ENCODE data around the gene TMEM42. TPM values are rescaled to one million over a fixed set of nuclear protein-coding genes. Genes with fewer than 3 reads are reported as not detected.

TMEM42 gene
- total RNA-seq, 1 experiment from 2014 or later: 11.8 TPM

GRCh38 chr3:44832032-44832431 lies 29.7 kb upstream of the TMEM42 start:
- no peaks in the 10 kb centered on the region for H3K4me1 ChIP-seq (ENCODE audit: insufficient read depth, low read length)
- TF ChIP-seq, protein P1, sequence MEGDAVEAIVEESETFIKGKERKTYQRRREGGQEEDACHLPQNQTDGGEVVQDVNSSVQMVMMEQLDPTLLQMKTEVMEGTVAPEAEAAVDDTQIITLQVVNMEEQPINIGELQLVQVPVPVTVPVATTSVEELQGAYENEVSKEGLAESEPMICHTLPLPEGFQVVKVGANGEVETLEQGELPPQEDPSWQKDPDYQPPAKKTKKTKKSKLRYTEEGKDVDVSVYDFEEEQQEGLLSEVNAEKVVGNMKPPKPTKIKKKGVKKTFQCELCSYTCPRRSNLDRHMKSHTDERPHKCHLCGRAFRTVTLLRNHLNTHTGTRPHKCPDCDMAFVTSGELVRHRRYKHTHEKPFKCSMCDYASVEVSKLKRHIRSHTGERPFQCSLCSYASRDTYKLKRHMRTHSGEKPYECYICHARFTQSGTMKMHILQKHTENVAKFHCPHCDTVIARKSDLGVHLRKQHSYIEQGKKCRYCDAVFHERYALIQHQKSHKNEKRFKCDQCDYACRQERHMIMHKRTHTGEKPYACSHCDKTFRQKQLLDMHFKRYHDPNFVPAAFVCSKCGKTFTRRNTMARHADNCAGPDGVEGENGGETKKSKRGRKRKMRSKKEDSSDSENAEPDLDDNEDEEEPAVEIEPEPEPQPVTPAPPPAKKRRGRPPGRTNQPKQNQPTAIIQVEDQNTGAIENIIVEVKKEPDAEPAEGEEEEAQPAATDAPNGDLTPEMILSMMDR (conservative IDR thresholded peaks at IDR 0.05): no peak
- no peak overlapping the region for H2AFZ ChIP-seq (ENCODE audit: low read length)
- no peak overlapping the region for H3K23ac ChIP-seq (ENCODE audit: insufficient read length, low read depth, low read length)
- no peak for DNase-seq
- Mint-ChIP-seq H3K4me1 (no peaks in the 10 kb centered on the region), H3K9me3 (peaks cover 0 to 12% of the 10 kb centered on the region in 2 experiments; a peak in 3 of 5 replicates), H3K36me3 (ENCODE audit: insufficient read depth in 1 of 3, low read depth in 3 of 3) (peaks cover 42 to 73% (median 61%) of the 10 kb centered on the region in 3 experiments), H3K27ac (no peak overlapping the region), H3K27me3 (ENCODE audit: low read depth) (no peaks in the 10 kb centered on the region), H3K4me3 (no peak overlapping the region)
- no peak overlapping the region for H3K4me2 ChIP-seq (ENCODE audit: insufficient read depth, insufficient read length, low read length)
- H3K14ac ChIP-seq (ENCODE audit: insufficient read depth, low read length): no peak overlapping the region
- no peak overlapping the region for H3K56ac ChIP-seq (ENCODE audit: insufficient read length, low read depth, low read length)
- no peak overlapping the region for H2BK12ac ChIP-seq (ENCODE audit: insufficient read length, low read depth, low read length)
- H3K27me3 ChIP-seq (ENCODE audit: insufficient read depth, low read length): no peaks in the 10 kb centered on the region
- H4K20me1 ChIP-seq (ENCODE audit: control insufficient read depth, insufficient read depth, insufficient read length): no peaks in the 10 kb centered on the region
- H3K9ac ChIP-seq (ENCODE audit: extremely low read depth, insufficient read length, low read length): no peak overlapping the region
- H4K5ac ChIP-seq (ENCODE audit: insufficient read length, low read depth, low read length): no peak overlapping the region
- H4K8ac ChIP-seq (replicated peaks; ENCODE audit: insufficient read length, low read depth, low read length): no peak overlapping the region
- H3K18ac ChIP-seq (ENCODE audit: insufficient read length, low read depth, low read length): no peak overlapping the region
- H3T11ph ChIP-seq (ENCODE audit: low read length): no peak overlapping the region
- H3K23me2 ChIP-seq (ENCODE audit: insufficient read length, low read depth, low read length, poor library complexity, severe bottlenecking): no peaks in the 10 kb centered on the region
- no peak overlapping the region for H3K4ac ChIP-seq (ENCODE audit: low read depth, low read length)
- peaks cover 7% of the 10 kb centered on the region for H3K9me3 ChIP-seq (ENCODE audit: control insufficient read depth, low read depth, low read length)
- no peak overlapping the region for H4K91ac ChIP-seq (ENCODE audit: insufficient read length, low read depth, low read length)
- no CpG with 5 or more reads among the region's 1 CpG for WGBS (ENCODE audit: extremely low coverage, insufficient read length, low lambda C conversion rate)
- no peaks in the 10 kb centered on the region for H3K79me2 ChIP-seq (ENCODE audit: insufficient read depth, low read length)
- H3K79me1 ChIP-seq (ENCODE audit: insufficient read depth, low read depth, low read length, poor library complexity, severe bottlenecking): no peaks in the 10 kb centered on the region
- no peak overlapping the region for H3K27ac ChIP-seq (ENCODE audit: insufficient read length, low read depth, low read length)
- H2AK5ac ChIP-seq (ENCODE audit: insufficient read length, low read length): no peak overlapping the region
- H2BK15ac ChIP-seq (ENCODE audit: low read depth, low read length): no peak overlapping the region
- H2BK20ac ChIP-seq (ENCODE audit: low read depth, low read length, poor library complexity, severe bottlenecking): no peak overlapping the region
- H2BK5ac ChIP-seq (ENCODE audit: insufficient read length, low read length): no peak overlapping the region
- H2BK120ac ChIP-seq (ENCODE audit: low read depth, low read length, poor library complexity, severe bottlenecking): no peak overlapping the region
